Measurements from ENCODE around the gene CFAP43.

Gene CFAP43

DNA sequence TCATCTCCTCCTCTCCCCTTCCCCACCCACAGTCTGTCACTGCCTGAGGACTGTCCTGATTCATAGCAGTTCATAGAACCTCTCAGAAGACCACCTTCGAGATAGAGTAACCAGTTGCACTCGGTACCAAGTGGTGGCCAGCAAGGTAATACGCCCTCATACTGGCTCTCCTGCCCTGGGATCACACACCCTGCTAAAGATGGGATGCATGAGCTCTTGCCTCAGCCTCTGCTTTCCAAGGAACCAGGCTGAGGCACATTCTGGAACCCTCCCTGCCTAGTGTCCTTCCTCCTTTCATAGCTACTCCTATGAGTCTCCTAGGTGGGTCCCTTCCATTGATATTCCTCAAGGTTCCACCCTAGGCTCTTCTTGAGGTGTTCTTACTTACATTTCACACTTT is 15.5 kb downstream of the CFAP43 start:
- no peaks in the 10 kb centered on the region for H3K36me3 ChIP-seq (ENCODE audit: control insufficient read depth, insufficient read depth, low read length)
- H3K27ac ChIP-seq (ENCODE audit: low read depth, low read length), result no peak overlapping the region
- H3K27me3 ChIP-seq (ENCODE audit: control insufficient read depth, insufficient read depth, low read length), result no peaks in the 10 kb centered on the region
- no peak overlapping the region for H3K4me3 ChIP-seq (ENCODE audit: low read depth, low read length)
- H3K9me3 ChIP-seq (ENCODE audit: control insufficient read depth, insufficient read depth, low read depth, low read length), result no peaks in the 10 kb centered on the region
- H3K4me1 ChIP-seq (ENCODE audit: control insufficient read depth, insufficient read depth, low read length), result no peaks in the 10 kb centered on the region
- H3K9ac ChIP-seq (ENCODE audit: low read length), result no peak overlapping the region

GRCh38 chr10:104209575-104210198 is 22.5 kb downstream of the CFAP43 start:
- Histone ChIP-seq H3K27me3 (ENCODE audit: control insufficient read depth, insufficient read depth, low read length) (no peaks in the 10 kb centered on the region), H3K9ac (ENCODE audit: low read length) (no peak overlapping the region), H3K4me1 (ENCODE audit: control insufficient read depth, insufficient read depth, low read length) (no peaks in the 10 kb centered on the region), H3K9me3 (ENCODE audit: control insufficient read depth, insufficient read depth, low read depth, low read length) (no peaks in the 10 kb centered on the region), H3K27ac (ENCODE audit: low read depth, low read length) (no peak overlapping the region), H3K36me3 (ENCODE audit: control insufficient read depth, insufficient read depth, low read length) (no peaks in the 10 kb centered on the region), H3K4me3 (ENCODE audit: low read depth, low read length) (no peak overlapping the region)

DNA sequence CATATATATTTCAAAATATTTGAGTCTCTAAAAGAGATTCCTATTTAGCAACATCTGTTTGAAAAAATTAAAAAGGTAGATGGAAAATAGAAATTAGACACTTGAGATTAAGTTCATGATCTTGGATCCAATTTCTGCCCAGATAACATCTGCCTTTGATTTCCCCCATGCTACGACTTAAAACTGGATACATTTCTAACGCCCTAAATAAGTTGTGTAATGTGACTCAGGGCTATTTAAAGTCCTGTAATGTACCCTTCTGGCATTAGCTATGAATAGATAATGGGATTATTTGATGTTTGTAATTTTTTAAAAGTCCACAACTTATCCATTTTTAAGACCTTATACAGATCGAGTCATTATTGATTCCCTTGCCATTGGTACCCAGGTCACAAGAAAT is 23.4 kb downstream of the CFAP43 start:
- no peaks in the 10 kb centered on the region for H3K36me3 ChIP-seq (ENCODE audit: control insufficient read depth, insufficient read depth, low read length)
- H3K4me1 ChIP-seq (ENCODE audit: control insufficient read depth, insufficient read depth, low read length), result no peaks in the 10 kb centered on the region

DNA sequence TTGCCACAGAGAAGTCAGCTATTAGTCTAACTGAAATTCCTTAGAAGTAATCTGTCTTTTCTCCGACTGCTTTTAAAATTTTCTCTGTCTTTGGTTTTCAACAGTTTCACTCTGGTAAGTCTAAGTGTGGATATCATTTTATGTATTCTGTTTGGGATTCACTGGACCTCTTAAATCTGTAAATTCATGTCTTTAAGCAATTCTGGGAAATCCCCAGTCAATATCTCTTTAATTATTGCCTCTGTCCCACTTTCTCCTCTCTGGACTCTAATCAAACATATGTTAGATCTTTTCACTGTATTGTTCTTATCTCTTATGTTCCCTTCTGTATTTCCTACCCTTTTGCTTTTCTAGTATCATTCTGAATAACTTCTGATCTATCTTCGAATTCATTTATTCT is 29.9 kb downstream of the CFAP43 start:
- Histone ChIP-seq H3K4me3 (ENCODE audit: low read depth, low read length) (no peak overlapping the region), H3K27ac (ENCODE audit: low read depth, low read length) (no peak overlapping the region)

More for the DNA sequence above, 23.4 kb downstream of the CFAP43 start:
- Histone ChIP-seq H3K27ac (ENCODE audit: low read depth, low read length) (no peak overlapping the region), H3K27me3 (ENCODE audit: control insufficient read depth, insufficient read depth, low read length) (no peaks in the 10 kb centered on the region), H3K4me3 (ENCODE audit: low read depth, low read length) (no peak overlapping the region), H3K9ac (ENCODE audit: low read length) (no peak overlapping the region), H3K9me3 (ENCODE audit: control insufficient read depth, insufficient read depth, low read depth, low read length) (no peaks in the 10 kb centered on the region)

DNA sequence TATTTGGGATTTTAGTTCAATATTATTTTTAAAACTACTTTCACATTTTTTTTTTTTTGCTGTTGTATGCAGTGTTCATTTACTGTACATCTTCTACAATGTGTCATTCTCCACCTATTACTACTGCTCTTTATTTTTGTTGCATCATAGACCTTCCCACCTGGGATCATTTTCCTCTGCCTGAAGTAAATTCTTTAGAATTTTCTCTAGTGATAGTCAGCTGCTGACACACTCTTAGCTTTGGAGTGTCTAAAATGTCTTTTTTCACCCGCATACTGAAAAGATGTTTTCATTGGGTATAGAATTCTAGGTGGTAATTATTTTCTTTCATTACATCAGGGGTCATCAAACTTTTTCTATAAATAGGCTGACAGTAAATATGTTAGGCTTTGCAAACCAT is 30.5 kb downstream of the CFAP43 start:
- Histone ChIP-seq H3K9ac (ENCODE audit: low read length) (no peak overlapping the region), H3K9me3 (ENCODE audit: control insufficient read depth, insufficient read depth, low read depth, low read length) (no peaks in the 10 kb centered on the region), H3K27me3 (ENCODE audit: control insufficient read depth, insufficient read depth, low read length) (no peaks in the 10 kb centered on the region), H3K4me1 (ENCODE audit: control insufficient read depth, insufficient read depth, low read length) (peaks cover 9% of the 10 kb centered on the region; the same call in 1 of the 2 replicates), H3K36me3 (ENCODE audit: control insufficient read depth, insufficient read depth, low read length) (no peaks in the 10 kb centered on the region), H3K27ac (ENCODE audit: low read depth, low read length) (no peak overlapping the region), H3K4me3 (ENCODE audit: low read depth, low read length) (no peak overlapping the region)

More for the DNA sequence above, 29.9 kb downstream of the CFAP43 start:
- no peaks in the 10 kb centered on the region for H3K27me3 ChIP-seq (ENCODE audit: control insufficient read depth, insufficient read depth, low read length)
- no peaks in the 10 kb centered on the region for H3K36me3 ChIP-seq (ENCODE audit: control insufficient read depth, insufficient read depth, low read length)
- H3K4me1 ChIP-seq (ENCODE audit: control insufficient read depth, insufficient read depth, low read length), result peaks cover 8% of the 10 kb centered on the region; the same call in 1 of the 2 replicates
- no peaks in the 10 kb centered on the region for H3K9me3 ChIP-seq (ENCODE audit: control insufficient read depth, insufficient read depth, low read depth, low read length)
- H3K9ac ChIP-seq (ENCODE audit: low read length), result no peak overlapping the region

- Histone ChIP-seq H3K9me3 (ENCODE audit: control insufficient read depth, insufficient read depth, low read depth, low read length) (no peaks in the 10 kb centered on the region), H3K9ac (ENCODE audit: low read length) (no peak overlapping the region), H3K4me3 (ENCODE audit: low read depth, low read length) (no peak overlapping the region), H3K4me1 (ENCODE audit: control insufficient read depth, insufficient read depth, low read length) (peaks cover 9% of the 10 kb centered on the region; the same call in 1 of the 2 replicates), H3K27ac (ENCODE audit: low read depth, low read length) (no peak overlapping the region), H3K36me3 (ENCODE audit: control insufficient read depth, insufficient read depth, low read length) (no peaks in the 10 kb centered on the region), H3K27me3 (ENCODE audit: control insufficient read depth, insufficient read depth, low read length) (no peaks in the 10 kb centered on the region)
Observed at GRCh38 chr10:104199567-104199966, 32.6 kb downstream of the CFAP43 start.

GRCh38 chr10:104197364-104197763 is 34.8 kb downstream of the CFAP43 start:
- Histone ChIP-seq H3K27ac (ENCODE audit: low read depth, low read length) (no peak overlapping the region; the same call in 1 of the 2 replicates), H3K4me1 (ENCODE audit: control insufficient read depth, insufficient read depth, low read length) (peaks cover 9% of the 10 kb centered on the region; the same call in 1 of the 2 replicates), H3K36me3 (ENCODE audit: control insufficient read depth, insufficient read depth, low read length) (no peaks in the 10 kb centered on the region), H3K4me3 (ENCODE audit: low read depth, low read length) (no peak overlapping the region), H3K27me3 (ENCODE audit: control insufficient read depth, insufficient read depth, low read length) (no peaks in the 10 kb centered on the region), H3K9me3 (ENCODE audit: control insufficient read depth, insufficient read depth, low read depth, low read length) (no peaks in the 10 kb centered on the region), H3K9ac (ENCODE audit: low read length) (no peak overlapping the region)

DNA sequence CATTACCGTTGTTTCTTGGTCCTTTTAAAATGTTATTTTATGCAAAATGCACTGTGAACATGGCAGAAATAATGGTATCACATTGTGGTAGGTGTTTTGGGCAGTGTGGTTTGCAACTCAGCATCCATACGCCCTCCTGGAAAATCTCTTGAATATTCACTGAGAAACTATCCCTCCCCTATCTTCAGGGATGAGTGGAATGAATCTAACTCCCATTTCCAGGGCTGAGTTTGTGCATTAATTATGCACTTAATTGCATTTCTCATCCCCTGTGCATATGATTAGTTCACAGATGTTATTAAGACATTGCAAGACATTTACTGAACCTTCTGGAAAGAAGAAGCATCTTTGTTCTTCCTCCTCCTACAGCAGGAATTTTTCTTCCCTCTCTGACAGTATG is 36.5 kb downstream of the CFAP43 start:
- H3K36me3 ChIP-seq (ENCODE audit: control insufficient read depth, insufficient read depth, low read length), result no peaks in the 10 kb centered on the region
- no peaks in the 10 kb centered on the region for H3K9me3 ChIP-seq (ENCODE audit: control insufficient read depth, insufficient read depth, low read depth, low read length)
- no peak overlapping the region for H3K4me3 ChIP-seq (ENCODE audit: low read depth, low read length)

GRCh38 chr10:104193787-104194186 is 38.4 kb downstream of the CFAP43 start:
- no peaks in the 10 kb centered on the region for H3K9me3 ChIP-seq (ENCODE audit: control insufficient read depth, insufficient read depth, low read depth, low read length)
- no peaks in the 10 kb centered on the region for H3K27me3 ChIP-seq (ENCODE audit: control insufficient read depth, insufficient read depth, low read length)
- no peak overlapping the region for H3K4me3 ChIP-seq (ENCODE audit: low read depth, low read length)
- no peak overlapping the region for H3K27ac ChIP-seq (ENCODE audit: low read depth, low read length)
- no peak overlapping the region for H3K9ac ChIP-seq (ENCODE audit: low read length)
- H3K4me1 ChIP-seq (ENCODE audit: control insufficient read depth, insufficient read depth, low read length), result peaks cover 9% of the 10 kb centered on the region; the same call in 1 of the 2 replicates
- no peaks in the 10 kb centered on the region for H3K36me3 ChIP-seq (ENCODE audit: control insufficient read depth, insufficient read depth, low read length)

More for the DNA sequence above, 36.5 kb downstream of the CFAP43 start:
- Histone ChIP-seq H3K9ac (ENCODE audit: low read length) (no peak overlapping the region), H3K27me3 (ENCODE audit: control insufficient read depth, insufficient read depth, low read length) (no peaks in the 10 kb centered on the region), H3K27ac (ENCODE audit: low read depth, low read length) (no peak overlapping the region), H3K4me1 (ENCODE audit: control insufficient read depth, insufficient read depth, low read length) (peaks cover 9% of the 10 kb centered on the region; the same call in 1 of the 2 replicates)

- H3K27ac ChIP-seq (ENCODE audit: low read depth, low read length), result no peak overlapping the region
- H3K9me3 ChIP-seq (ENCODE audit: control insufficient read depth, insufficient read depth, low read depth, low read length), result no peaks in the 10 kb centered on the region
- H3K9ac ChIP-seq (ENCODE audit: low read length), result no peak overlapping the region
- H3K36me3 ChIP-seq (ENCODE audit: control insufficient read depth, insufficient read depth, low read length), result no peaks in the 10 kb centered on the region
- H3K27me3 ChIP-seq (ENCODE audit: control insufficient read depth, insufficient read depth, low read length), result no peaks in the 10 kb centered on the region
- no peak overlapping the region for H3K4me3 ChIP-seq (ENCODE audit: low read depth, low read length)
- no peaks in the 10 kb centered on the region for H3K4me1 ChIP-seq (ENCODE audit: control insufficient read depth, insufficient read depth, low read length)
Observed at GRCh38 chr10:104190695-104191094, 41.5 kb downstream of the CFAP43 start.

DNA sequence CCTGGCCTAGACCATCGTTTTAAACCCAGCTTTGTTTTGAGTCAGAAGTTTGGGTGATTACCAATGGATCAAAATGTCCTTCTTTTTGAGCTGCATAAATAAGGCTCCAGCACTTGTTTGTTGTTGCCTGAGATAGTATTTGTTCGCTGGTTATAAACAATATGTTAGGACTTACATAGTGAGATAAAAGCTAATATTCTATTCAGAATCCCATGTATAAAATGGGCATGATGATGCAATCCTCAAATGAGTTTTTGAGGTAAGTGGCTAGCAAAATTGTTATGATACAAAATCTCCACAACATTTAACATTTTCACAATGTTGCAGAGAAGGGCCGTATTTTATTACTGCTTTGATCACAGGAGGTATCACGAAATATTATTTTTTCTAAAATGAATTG is 48.5 kb downstream of the CFAP43 start:
- Histone ChIP-seq H3K27me3 (ENCODE audit: control insufficient read depth, insufficient read depth, low read length) (no peaks in the 10 kb centered on the region), H3K9ac (ENCODE audit: low read length) (no peak overlapping the region), H3K27ac (ENCODE audit: low read depth, low read length) (no peak overlapping the region), H3K4me1 (ENCODE audit: control insufficient read depth, insufficient read depth, low read length) (no peaks in the 10 kb centered on the region), H3K4me3 (ENCODE audit: low read depth, low read length) (no peak overlapping the region), H3K36me3 (ENCODE audit: control insufficient read depth, insufficient read depth, low read length) (no peaks in the 10 kb centered on the region), H3K9me3 (ENCODE audit: control insufficient read depth, insufficient read depth, low read depth, low read length) (no peaks in the 10 kb centered on the region)

All from HUES6 (cell line).